Kidney (tissue), 14 donors: ENCODE measurements around the gene NHSL2. TPM values are rescaled to one million over a fixed set of nuclear protein-coding genes. Genes with fewer than 3 reads are reported as not detected.

Source experiments
- DNase-seq, 5 donors: peaks; one replicate each; pipeline ENCODE4 v3.0.0-alpha.2; 2013 to 2020
- FAIRE-seq: peaks from 2 replicates; lab custom pipeline; 2012; peaks lifted over from hg19 to GRCh38; lab: Jason Lieb, UNC
- H3K27ac ChIP-seq, 2 donors: one replicate each; pipeline ENCODE4 v1.7.0; 2013; ENCODE audit warnings: low read depth in 2 of 2, low read length in 2 of 2, inconsistent platforms in 1 of 2
- H3K27me3 ChIP-seq: one replicate; pipeline ENCODE4 v1.7.1; 2013; ENCODE audit warnings: low read length, inconsistent platforms; ENCODE audit not compliant: control insufficient read depth, insufficient read depth
- H3K36me3 ChIP-seq, 3 donors: one replicate each; pipeline versions ENCODE4 v1.7.0 to v1.7.1; 2013; ENCODE audit warnings: low read length in 3 of 3, control low read depth in 1 of 3, inconsistent platforms in 1 of 3; ENCODE audit not compliant: insufficient read depth in 3 of 3, control insufficient read depth in 2 of 3
- H3K4me1 ChIP-seq, 3 donors: one replicate each; pipeline versions ENCODE4 v1.7.0 to v1.7.1; 2013; ENCODE audit warnings: low read length in 3 of 3, inconsistent platforms in 1 of 3, low read depth in 1 of 3; ENCODE audit not compliant: control insufficient read depth in 2 of 3, insufficient read depth in 2 of 3
- H3K4me3 ChIP-seq, 3 donors: one replicate each; pipeline versions ENCODE4 v1.7.0 to v1.8.1; 2013; ENCODE audit warnings: low read length in 3 of 3, control low read depth in 1 of 3, inconsistent platforms in 1 of 3
- H3K9ac ChIP-seq, 3 donors: one replicate each; pipeline versions ENCODE4 v1.7.0 to v1.7.1; 2013; ENCODE audit warnings: low read length in 3 of 3, control low read depth in 1 of 3, inconsistent platforms in 1 of 3
- H3K9me3 ChIP-seq, 3 donors: one replicate each; pipeline versions ENCODE4 v1.7.0 to v1.7.1; 2013; ENCODE audit warnings: low read length in 3 of 3, control low read depth in 1 of 3, inconsistent platforms in 1 of 3; ENCODE audit not compliant: control insufficient read depth in 2 of 3, insufficient read depth in 1 of 3
- intact Hi-C: fragments of 100-400 bp; cut with DNase I; formaldehyde crosslinking; loops from one replicate; pipeline ENCODE4 v1.11.1; 2022
- polyA plus RNA-seq: library from polyadenylated mRNA; stranded (reverse); fragments of 350-450 nt; fragmentation: Illumina TruSeq; extraction: RNeasy Lipid Tissue Mini Kit (QIAGEN cat#74804); gene quantifications from one replicate; pipeline ENCODE4 v1.2.3, GENCODE V29; 2014; ENCODE audit warnings: low read depth, low replicate concordance; ENCODE audit not compliant: insufficient read depth
- total RNA-seq: library from RNA; stranded (reverse); fragmentation: NEBNext Ultra II Directional; extraction: Animal tissue kit (Norgen Biotek cat#: 25700); gene quantifications from one replicate; pipeline ENCODE4 v1.2.1, GENCODE V29; 2021
- TF ChIP-seq, protein P1 (sequence below): IDR thresholded peaks from 3 replicates; pipeline ENCODE4 v1.5.1; 2012; ENCODE audit warnings: mild to moderate bottlenecking, moderate library complexity, borderline replicate concordance; ENCODE audit not compliant: insufficient read depth; ENCODE audit errors: extremely low read depth
- donor health status: control.
- donor health status: control.
- donor health status: control.
- donor health status: control.
- donor health status: control.
- donor health status: DM: yes; HTN: yes; CAD: no.
- donor health status: Normal renal cell carcinoma (clear cell type).

NHSL2 gene
- total and polyA plus RNA-seq, 2 donors from 2014 or later: 1.3 to 10.8 TPM

- H3K4me1 ChIP-seq: no peaks in the 10 kb centered on the region
- no peak overlapping the region for H3K27ac ChIP-seq
- no peaks in the 10 kb centered on the region for H3K36me3 ChIP-seq
- TF ChIP-seq, protein P1, sequence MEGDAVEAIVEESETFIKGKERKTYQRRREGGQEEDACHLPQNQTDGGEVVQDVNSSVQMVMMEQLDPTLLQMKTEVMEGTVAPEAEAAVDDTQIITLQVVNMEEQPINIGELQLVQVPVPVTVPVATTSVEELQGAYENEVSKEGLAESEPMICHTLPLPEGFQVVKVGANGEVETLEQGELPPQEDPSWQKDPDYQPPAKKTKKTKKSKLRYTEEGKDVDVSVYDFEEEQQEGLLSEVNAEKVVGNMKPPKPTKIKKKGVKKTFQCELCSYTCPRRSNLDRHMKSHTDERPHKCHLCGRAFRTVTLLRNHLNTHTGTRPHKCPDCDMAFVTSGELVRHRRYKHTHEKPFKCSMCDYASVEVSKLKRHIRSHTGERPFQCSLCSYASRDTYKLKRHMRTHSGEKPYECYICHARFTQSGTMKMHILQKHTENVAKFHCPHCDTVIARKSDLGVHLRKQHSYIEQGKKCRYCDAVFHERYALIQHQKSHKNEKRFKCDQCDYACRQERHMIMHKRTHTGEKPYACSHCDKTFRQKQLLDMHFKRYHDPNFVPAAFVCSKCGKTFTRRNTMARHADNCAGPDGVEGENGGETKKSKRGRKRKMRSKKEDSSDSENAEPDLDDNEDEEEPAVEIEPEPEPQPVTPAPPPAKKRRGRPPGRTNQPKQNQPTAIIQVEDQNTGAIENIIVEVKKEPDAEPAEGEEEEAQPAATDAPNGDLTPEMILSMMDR: no peak
- DNase-seq: no peak
- no peak overlapping the region for H3K4me3 ChIP-seq
- FAIRE-seq: no peak
- H3K9ac ChIP-seq: no peak overlapping the region
- H3K27me3 ChIP-seq: no peaks in the 10 kb centered on the region
- intact Hi-C loops: no loop called here
- H3K9me3 ChIP-seq: no peaks in the 10 kb centered on the region
Measured at GRCh38 chrX:71974916-71975315, 64.3 kb downstream of the NHSL2 start.

DNA sequence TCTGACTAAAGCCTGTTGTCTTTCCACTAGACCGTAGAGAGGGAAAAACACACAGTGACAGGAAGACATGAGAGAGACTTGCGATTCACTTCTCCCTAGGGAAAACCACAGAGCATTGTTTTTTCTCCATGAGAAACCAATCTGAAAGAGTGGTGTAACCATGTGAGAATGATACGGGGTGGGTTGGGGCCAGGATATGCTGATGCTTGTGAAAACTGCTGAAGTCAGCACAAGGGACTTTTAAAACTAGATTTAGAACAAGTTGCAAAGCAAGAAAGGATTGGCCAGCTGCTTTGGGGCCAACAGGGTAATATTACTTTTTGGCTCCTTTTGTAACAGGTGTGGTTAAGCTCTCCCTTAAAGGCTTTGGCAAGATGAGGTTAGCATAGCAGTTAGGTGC, 66.1 kb downstream of the NHSL2 start:
- intact Hi-C loops: no loop called here
- no peak for DNase-seq
- no peak for FAIRE-seq
- H3K9ac ChIP-seq: no peak overlapping the region
- TF ChIP-seq, protein P1: no peak
- H3K9me3 ChIP-seq: no peaks in the 10 kb centered on the region
- H3K27ac ChIP-seq: no peak overlapping the region
- H3K36me3 ChIP-seq: no peaks in the 10 kb centered on the region
- no peaks in the 10 kb centered on the region for H3K27me3 ChIP-seq
- no peaks in the 10 kb centered on the region for H3K4me1 ChIP-seq
- H3K4me3 ChIP-seq: no peak overlapping the region

- intact Hi-C loops: no loop called here
Measured at GRCh38 chrX:71978164-71978563, 67.5 kb downstream of the NHSL2 start.

More at GRCh38 chrX:71978164-71978563, 67.5 kb downstream of the NHSL2 start:
- Histone ChIP-seq H3K27me3 (no peaks in the 10 kb centered on the region), H3K9me3 (no peaks in the 10 kb centered on the region), H3K4me1 (no peaks in the 10 kb centered on the region), H3K9ac (no peak overlapping the region), H3K27ac (no peak overlapping the region), H3K4me3 (no peak overlapping the region), H3K36me3 (no peaks in the 10 kb centered on the region)
- TF ChIP-seq, protein P1: no peak
- FAIRE-seq (no peak), DNase-seq (no peak)
